ENCODE data around the gene MLPH. TPM values are rescaled to one million over a fixed set of nuclear protein-coding genes. Genes with fewer than 3 reads are reported as not detected.

The MLPH gene
- total RNA-seq, 4 donors from 2014 or later: 5.3 to 8.7 (median 7.8) TPM

DNA sequence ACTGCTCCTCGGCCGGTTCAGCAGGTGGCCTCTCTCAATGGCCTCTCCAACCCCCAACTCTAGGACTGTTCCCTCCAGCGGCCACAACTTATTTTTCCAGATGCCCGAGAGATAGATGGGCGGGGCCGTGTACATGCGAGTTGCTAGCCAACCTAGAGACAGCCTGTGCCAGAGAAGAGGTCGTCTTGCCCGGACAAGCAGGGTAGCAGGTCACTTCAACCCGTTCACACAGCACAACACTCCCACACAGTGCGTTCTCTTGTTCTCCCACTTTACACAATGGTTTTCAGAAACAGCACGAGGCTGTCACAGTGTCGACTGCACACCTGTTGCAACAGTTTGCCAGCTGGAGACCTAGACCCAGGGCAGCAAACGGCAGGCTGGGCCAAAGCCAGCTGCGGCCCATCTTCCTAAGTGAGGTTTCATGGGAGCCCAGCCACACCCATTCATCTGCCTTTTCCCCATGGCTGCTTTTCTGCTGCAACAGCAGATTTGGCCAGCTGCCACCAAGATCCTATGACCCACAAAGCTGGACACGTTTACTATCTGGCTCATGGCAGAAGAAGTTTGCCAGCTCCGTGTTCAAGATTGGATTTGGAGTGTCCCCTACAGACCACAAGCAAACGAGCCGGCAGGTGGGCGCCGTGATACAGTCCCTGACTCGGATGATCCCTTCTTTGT lies 72.0 kb downstream of the MLPH start:
- Histone ChIP-seq H3K9me3 (peaks cover 0 to 12% (median 8%) of the 10 kb centered on the region in 4 donors), H3K4me3 (no peak overlapping the region), H3K4me1 (peaks cover 9 to 30% (median 26%) of the 10 kb centered on the region in 4 donors), H3K27me3 (peaks cover 0 to 10% (median 0%) of the 10 kb centered on the region in 4 donors), H3K36me3 (peaks cover 0 to 2% (median 0%) of the 10 kb centered on the region in 4 donors), H3K27ac (replicated peaks in 1 of 4) (no peak overlapping the region)
- intact Hi-C loops (cut with DNase I): no loop called here
- DNase-seq (ENCODE audit: extremely low spot score): peak; percentile 94
- TF ChIP-seq POLR2AphosphoS5 (IDR thresholded peaks at IDR 0.05) (peak; percentile 58 to 63), POLR2A (IDR thresholded peaks at IDR 0.05; ENCODE audit: low read depth) (no peak), CTCF (IDR thresholded peaks at IDR 0.05) (peak in 1 of 3 experiments; percentile 16)
- WGBS: 60% methylated on average over 20 of the region's 22 CpGs

DNA sequence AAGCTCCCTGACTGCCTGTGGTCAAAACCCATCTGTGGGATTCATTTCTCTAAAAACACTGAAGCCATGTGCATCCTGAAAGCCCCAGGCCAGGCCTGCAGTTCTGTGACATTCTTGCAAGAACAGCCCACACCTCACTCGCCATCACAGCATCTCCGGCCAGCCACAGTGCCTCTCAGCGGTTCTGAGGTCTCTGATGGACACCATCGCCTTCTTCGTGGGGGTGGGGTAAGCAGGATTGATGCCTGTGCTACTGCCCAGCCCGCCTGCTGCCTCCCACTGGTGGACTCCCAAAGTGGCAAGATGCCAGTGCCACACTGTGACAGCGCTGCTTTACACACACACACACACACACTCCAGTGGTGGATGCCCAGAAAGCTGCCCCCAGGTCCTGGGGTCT lies 74.2 kb downstream of the MLPH start:
- Histone ChIP-seq H3K27me3 (peaks cover 0 to 22% (median 0%) of the 10 kb centered on the region in 4 donors), H3K4me3 (no peak overlapping the region), H3K9me3 (no peaks in the 10 kb centered on the region), H3K4me1 (peaks cover 9 to 30% (median 26%) of the 10 kb centered on the region in 4 donors), H3K27ac (replicated peaks in 1 of 4) (no peak overlapping the region), H3K36me3 (no peaks in the 10 kb centered on the region)
- WGBS: 80% methylated on average over 2 of the region's 7 CpGs
- intact Hi-C loops (cut with DNase I): no loop called here
- DNase-seq (ENCODE audit: extremely low spot score): no peak
- TF ChIP-seq EP300 (IDR thresholded peaks at IDR 0.05) (no peak), POLR2AphosphoS5 (IDR thresholded peaks at IDR 0.05) (no peak), POLR2A (IDR thresholded peaks at IDR 0.05; ENCODE audit: low read depth) (no peak), CTCF (IDR thresholded peaks at IDR 0.05) (no peak)

GRCh38 chr2:237563816-237564215 lies 76.8 kb downstream of the MLPH start:
- H3K36me3 ChIP-seq: no peaks in the 10 kb centered on the region
- 30% methylated on average over 9 of the region's 14 CpGs for WGBS
- no peak for DNase-seq (ENCODE audit: extremely low spot score)
- TF ChIP-seq EP300 (IDR thresholded peaks at IDR 0.05) (no peak), POLR2A (IDR thresholded peaks at IDR 0.05; ENCODE audit: low read depth) (no peak), POLR2AphosphoS5 (IDR thresholded peaks at IDR 0.05) (no peak), CTCF (IDR thresholded peaks at IDR 0.05) (no peak)
- intact Hi-C loops (cut with DNase I): no loop called here
- H3K9me3 ChIP-seq: no peaks in the 10 kb centered on the region
- peaks cover 0 to 22% (median 0%) of the 10 kb centered on the region in 4 donors for H3K27me3 ChIP-seq
- peaks cover 9 to 11% (median 10%) of the 10 kb centered on the region in 4 donors for H3K4me1 ChIP-seq
- no peak overlapping the region for H3K4me3 ChIP-seq
- no peak overlapping the region for H3K27ac ChIP-seq (replicated peaks in 1 of 4)

GRCh38 chr2:237564526-237565131 lies 77.6 kb downstream of the MLPH start:
- Histone ChIP-seq H3K4me1 (peaks cover 1 to 3% (median 2%) of the 10 kb centered on the region in 4 donors), H3K9me3 (no peaks in the 10 kb centered on the region), H3K4me3 (no peak overlapping the region), H3K36me3 (no peaks in the 10 kb centered on the region), H3K27me3 (peaks cover 0 to 22% (median 0%) of the 10 kb centered on the region in 4 donors), H3K27ac (replicated peaks in 1 of 4) (no peak overlapping the region)
- WGBS: 88% methylated on average over 6 of the region's 14 CpGs
- intact Hi-C loops (cut with DNase I): no loop called here
- TF ChIP-seq EP300 (IDR thresholded peaks at IDR 0.05) (no peak), POLR2AphosphoS5 (IDR thresholded peaks at IDR 0.05) (no peak), POLR2A (IDR thresholded peaks at IDR 0.05; ENCODE audit: low read depth) (no peak), CTCF (IDR thresholded peaks at IDR 0.05) (no peak)
- DNase-seq (ENCODE audit: extremely low spot score): no peak
